Measurements from ENCODE around the gene SALL1.

The SALL1 gene

DNA sequence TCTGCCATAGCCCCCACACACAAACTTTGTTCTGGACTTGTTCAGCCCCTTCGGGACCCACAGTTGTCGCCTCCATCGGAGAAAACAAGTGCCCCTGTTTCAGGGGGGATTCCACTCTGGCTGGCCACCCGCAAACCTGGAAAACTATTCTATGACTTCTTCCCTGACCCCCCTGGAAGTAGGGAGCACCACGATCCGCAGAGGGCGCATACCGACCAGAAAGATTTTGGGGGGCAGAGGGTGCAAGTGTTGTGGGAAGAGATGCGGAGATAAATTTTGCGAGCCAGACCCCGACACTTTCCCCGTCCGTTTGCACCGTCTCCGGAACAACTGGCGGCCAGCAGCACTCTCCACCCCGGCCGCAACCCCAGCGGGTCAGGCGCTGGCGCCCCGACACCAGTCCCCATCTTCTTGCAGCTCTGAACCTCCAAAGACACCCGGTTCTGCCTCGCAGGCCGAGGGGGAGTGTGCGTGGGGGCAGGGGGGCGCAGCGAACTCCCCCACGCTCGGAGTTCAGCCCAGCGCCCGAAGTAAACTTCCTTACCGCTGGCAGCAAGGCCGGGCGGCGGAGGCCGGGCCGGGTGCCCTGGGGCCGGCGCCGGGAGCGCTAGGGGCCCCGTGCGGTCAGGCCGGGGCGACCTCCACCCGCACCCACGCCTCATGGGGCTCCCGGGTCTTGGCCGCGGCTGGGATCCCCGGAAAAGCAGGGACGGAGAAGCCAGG, 744 bp downstream of the SALL1 start:
- Histone ChIP-seq H3K9me3 (ENCODE audit: control insufficient read depth, insufficient read depth, low read length) (no peaks in the 10 kb centered on the region), H3K27me3 (ENCODE audit: control insufficient read depth, insufficient read depth, low read length) (peaks cover 4% of the 10 kb centered on the region; the same call in 1 of the 2 replicates), H3K27ac (ENCODE audit: low read length) (no peak overlapping the region), H3K36me3 (ENCODE audit: control insufficient read depth, insufficient read depth, low read length) (no peaks in the 10 kb centered on the region), H3K4me3 (ENCODE audit: low read length) (peak overlapping the region; percentile 77), H3K4me1 (ENCODE audit: control insufficient read depth, insufficient read depth, low read length) (peaks cover 3% of the 10 kb centered on the region)
- WGBS (ENCODE audit: insufficient coverage, insufficient read length), result no CpG with 5 or more reads among the region's 53 CpGs
- DNase-seq (ENCODE audit: low read depth, low spot score), result no peak

DNA sequence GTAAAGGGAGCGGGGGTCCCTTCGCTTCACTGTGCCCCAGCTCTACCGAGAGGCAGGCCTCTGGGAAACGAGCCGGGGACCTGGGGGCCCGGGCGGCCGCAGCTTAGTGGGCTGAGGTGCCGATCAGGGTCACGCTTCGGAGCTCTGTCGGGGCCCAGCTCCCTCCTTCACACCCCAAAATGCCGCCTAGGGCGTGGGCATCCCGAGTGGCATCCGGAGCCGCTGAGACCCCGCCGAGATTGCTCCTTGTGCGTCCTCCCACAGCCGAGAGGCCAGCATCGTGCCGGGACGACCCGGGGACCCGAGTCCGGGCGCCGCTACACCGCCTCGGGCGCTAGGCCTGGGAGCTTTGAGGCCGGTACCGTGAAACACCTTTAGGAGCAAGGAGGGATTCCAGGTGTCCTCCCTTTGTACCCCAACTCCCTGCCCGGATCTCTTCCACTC, 1.3 kb downstream of the SALL1 start:
- DNase-seq (ENCODE audit: low read depth, low spot score), result no peak
- WGBS (ENCODE audit: insufficient coverage, insufficient read length), result no CpG with 5 or more reads among the region's 35 CpGs
- peaks cover 4% of the 10 kb centered on the region; the same call in 1 of the 2 replicates for H3K27me3 ChIP-seq (ENCODE audit: control insufficient read depth, insufficient read depth, low read length)
- H3K36me3 ChIP-seq (ENCODE audit: control insufficient read depth, insufficient read depth, low read length), result no peaks in the 10 kb centered on the region
- no peak overlapping the region for H3K27ac ChIP-seq (ENCODE audit: low read length)
- H3K4me1 ChIP-seq (ENCODE audit: control insufficient read depth, insufficient read depth, low read length), result peaks cover 3% of the 10 kb centered on the region
- no peaks in the 10 kb centered on the region for H3K9me3 ChIP-seq (ENCODE audit: control insufficient read depth, insufficient read depth, low read length)
- peak overlapping the region; percentile 77 for H3K4me3 ChIP-seq (ENCODE audit: low read length)

DNA sequence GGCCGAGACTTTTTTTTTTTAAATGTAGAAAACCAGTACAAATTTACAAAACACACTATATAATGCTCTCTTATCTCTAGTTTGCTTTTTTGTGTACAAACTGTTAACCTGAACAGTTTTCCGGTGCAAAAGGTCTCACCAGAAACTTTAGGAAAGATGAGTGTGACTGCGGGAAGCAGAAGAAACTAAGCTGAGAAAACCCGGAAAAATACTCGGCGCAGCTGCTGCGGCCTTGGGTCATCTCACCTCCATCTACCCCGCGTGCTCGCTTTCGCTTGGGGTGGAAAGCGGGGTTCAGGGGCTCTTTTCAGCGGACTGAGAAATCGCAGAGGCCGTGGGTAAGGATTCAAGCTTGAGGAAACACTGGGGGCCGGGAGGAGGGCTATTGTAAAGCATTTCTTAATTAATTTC, 1.8 kb downstream of the SALL1 start:
- no CpG with 5 or more reads among the region's 16 CpGs for WGBS (ENCODE audit: insufficient coverage, insufficient read length)
- DNase-seq (ENCODE audit: low read depth, low spot score), result no peak

GRCh38 chr16:51148678-51149228, 2.3 kb downstream of the SALL1 start:
- H3K4me1 ChIP-seq (ENCODE audit: control insufficient read depth, insufficient read depth, low read length), result peaks cover 3% of the 10 kb centered on the region
- no CpG with 5 or more reads among the region's 2 CpGs for WGBS (ENCODE audit: insufficient coverage, insufficient read length)
- peaks cover 4% of the 10 kb centered on the region; the same call in 1 of the 2 replicates for H3K27me3 ChIP-seq (ENCODE audit: control insufficient read depth, insufficient read depth, low read length)
- no peaks in the 10 kb centered on the region for H3K9me3 ChIP-seq (ENCODE audit: control insufficient read depth, insufficient read depth, low read length)
- DNase-seq (ENCODE audit: low read depth, low spot score), result no peak
- no peaks in the 10 kb centered on the region for H3K36me3 ChIP-seq (ENCODE audit: control insufficient read depth, insufficient read depth, low read length)
- H3K4me3 ChIP-seq (ENCODE audit: low read length), result no peak overlapping the region
- H3K27ac ChIP-seq (ENCODE audit: low read length), result no peak overlapping the region

More for the DNA sequence above, 1.8 kb downstream of the SALL1 start:
- H3K27ac ChIP-seq (ENCODE audit: low read length), result no peak overlapping the region
- H3K4me3 ChIP-seq (ENCODE audit: low read length), result peak overlapping the region; percentile 77
- H3K36me3 ChIP-seq (ENCODE audit: control insufficient read depth, insufficient read depth, low read length), result no peaks in the 10 kb centered on the region
- peaks cover 3% of the 10 kb centered on the region for H3K4me1 ChIP-seq (ENCODE audit: control insufficient read depth, insufficient read depth, low read length)
- H3K9me3 ChIP-seq (ENCODE audit: control insufficient read depth, insufficient read depth, low read length), result no peaks in the 10 kb centered on the region
- peaks cover 4% of the 10 kb centered on the region; the same call in 1 of the 2 replicates for H3K27me3 ChIP-seq (ENCODE audit: control insufficient read depth, insufficient read depth, low read length)

- no peaks in the 10 kb centered on the region for H3K36me3 ChIP-seq (ENCODE audit: control insufficient read depth, insufficient read depth, low read length)
These were observed 3.0 kb downstream of the SALL1 start for GRCh38 chr16:51147776-51148677.

DNA sequence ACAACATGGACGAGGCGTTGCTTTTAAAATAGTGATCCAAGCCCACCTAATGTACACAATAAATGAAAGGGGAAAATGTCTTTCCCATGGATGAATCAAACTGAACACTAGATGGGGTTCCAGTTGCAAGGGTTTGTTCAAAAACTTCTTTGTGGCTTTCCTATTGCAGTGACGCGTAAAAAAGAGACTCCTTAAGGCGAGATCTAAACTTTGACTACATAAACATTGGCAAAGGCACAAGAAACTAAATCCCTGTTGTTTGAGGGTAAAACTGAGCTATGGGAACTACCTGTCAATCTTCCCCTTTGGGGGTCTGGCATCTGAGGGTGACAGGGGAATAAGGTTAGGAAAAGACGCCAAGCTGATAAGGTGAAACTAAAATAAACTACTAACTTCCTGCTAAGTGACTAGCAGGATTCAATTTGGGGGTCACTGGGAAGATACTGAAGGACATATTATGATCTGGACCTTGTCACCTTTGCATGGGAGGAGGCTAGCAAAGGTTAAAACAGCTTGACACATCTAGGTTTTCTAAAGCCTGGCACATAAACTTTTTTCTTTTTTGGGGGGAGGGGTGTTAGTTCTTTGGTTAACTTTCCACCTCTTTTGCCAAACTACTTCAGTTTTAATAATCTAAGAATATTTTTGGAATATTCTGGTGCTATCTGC, 4.7 kb downstream of the SALL1 start:
- no peak for DNase-seq (ENCODE audit: low read depth, low spot score)
- no peaks in the 10 kb centered on the region for H3K4me1 ChIP-seq (ENCODE audit: control insufficient read depth, insufficient read depth, low read length)
- no peaks in the 10 kb centered on the region for H3K27me3 ChIP-seq (ENCODE audit: control insufficient read depth, insufficient read depth, low read length)
- no CpG with 5 or more reads among the region's 6 CpGs for WGBS (ENCODE audit: insufficient coverage, insufficient read length)
- no peak overlapping the region for H3K27ac ChIP-seq (ENCODE audit: low read length)
- no peaks in the 10 kb centered on the region for H3K9me3 ChIP-seq (ENCODE audit: control insufficient read depth, insufficient read depth, low read length)
- H3K4me3 ChIP-seq (ENCODE audit: low read length), result no peak overlapping the region
- peaks cover under 1% of the 10 kb centered on the region; the same call in 1 of the 2 replicates for H3K36me3 ChIP-seq (ENCODE audit: control insufficient read depth, insufficient read depth, low read length)

More at GRCh38 chr16:51147776-51148677, 3.0 kb downstream of the SALL1 start:
- H3K4me3 ChIP-seq (ENCODE audit: low read length), result no peak overlapping the region
- H3K4me1 ChIP-seq (ENCODE audit: control insufficient read depth, insufficient read depth, low read length), result no peaks in the 10 kb centered on the region
- no peaks in the 10 kb centered on the region for H3K27me3 ChIP-seq (ENCODE audit: control insufficient read depth, insufficient read depth, low read length)
- DNase-seq (ENCODE audit: low read depth, low spot score), result no peak
- no CpG with 5 or more reads among the region's 3 CpGs for WGBS (ENCODE audit: insufficient coverage, insufficient read length)
- no peak overlapping the region for H3K27ac ChIP-seq (ENCODE audit: low read length)
- no peaks in the 10 kb centered on the region for H3K9me3 ChIP-seq (ENCODE audit: control insufficient read depth, insufficient read depth, low read length)

- no peaks in the 10 kb centered on the region for H3K27me3 ChIP-seq (ENCODE audit: control insufficient read depth, insufficient read depth, low read length)
- no peaks in the 10 kb centered on the region for H3K9me3 ChIP-seq (ENCODE audit: control insufficient read depth, insufficient read depth, low read length)
- no peak for DNase-seq (ENCODE audit: low read depth, low spot score)
- H3K27ac ChIP-seq (ENCODE audit: low read length), result no peak overlapping the region
- WGBS (ENCODE audit: insufficient coverage, insufficient read length), result no CpG with 5 or more reads among the region's 1 CpG
- peaks cover 15% of the 10 kb centered on the region for H3K36me3 ChIP-seq (ENCODE audit: control insufficient read depth, insufficient read depth, low read length)
- H3K4me3 ChIP-seq (ENCODE audit: low read length), result no peak overlapping the region
- H3K4me1 ChIP-seq (ENCODE audit: control insufficient read depth, insufficient read depth, low read length), result no peaks in the 10 kb centered on the region
These were observed 6.9 kb downstream of the SALL1 start for GRCh38 chr16:51144203-51144602.

GRCh38 chr16:51143196-51143977, 7.7 kb downstream of the SALL1 start:
- H3K36me3 ChIP-seq (ENCODE audit: control insufficient read depth, insufficient read depth, low read length), result peaks cover 22% of the 10 kb centered on the region
- no peaks in the 10 kb centered on the region for H3K27me3 ChIP-seq (ENCODE audit: control insufficient read depth, insufficient read depth, low read length)
- DNase-seq (ENCODE audit: low read depth, low spot score), result no peak
- no peak overlapping the region for H3K27ac ChIP-seq (ENCODE audit: low read length)
- no peak overlapping the region for H3K4me3 ChIP-seq (ENCODE audit: low read length)
- H3K4me1 ChIP-seq (ENCODE audit: control insufficient read depth, insufficient read depth, low read length), result no peaks in the 10 kb centered on the region
- WGBS (ENCODE audit: insufficient coverage, insufficient read length), result no CpG with 5 or more reads among the region's 5 CpGs
- H3K9me3 ChIP-seq (ENCODE audit: control insufficient read depth, insufficient read depth, low read length), result no peaks in the 10 kb centered on the region

- Histone ChIP-seq H3K36me3 (ENCODE audit: control insufficient read depth, insufficient read depth, low read length) (peaks cover 28% of the 10 kb centered on the region), H3K4me1 (ENCODE audit: control insufficient read depth, insufficient read depth, low read length) (no peaks in the 10 kb centered on the region), H3K27ac (ENCODE audit: low read length) (no peak overlapping the region), H3K9me3 (ENCODE audit: control insufficient read depth, insufficient read depth, low read length) (no peaks in the 10 kb centered on the region), H3K27me3 (ENCODE audit: control insufficient read depth, insufficient read depth, low read length) (no peaks in the 10 kb centered on the region), H3K4me3 (ENCODE audit: low read length) (no peak overlapping the region)
- no peak for DNase-seq (ENCODE audit: low read depth, low spot score)
- WGBS (ENCODE audit: insufficient coverage, insufficient read length), result no CpG with 5 or more reads among the region's 21 CpGs
These were observed 9.5 kb downstream of the SALL1 start for GRCh38 chr16:51141541-51141940.

All from iPS DF 6.9 (cell line).